Muscle of leg (tissue), 11 donors: ENCODE data around the gene CCDC92B. TPM values are rescaled to one million over a fixed set of nuclear protein-coding genes. Genes with fewer than 3 reads are reported as not detected.

Experiments
- DNase-seq: peaks from one replicate; pipeline ENCODE4 v3.0.0; 2013
- H3K27ac ChIP-seq: one replicate; pipeline ENCODE4 v1.5.1; 2013; ENCODE audit warnings: mild to moderate bottlenecking, low read length, control low read depth
- H3K27me3 ChIP-seq: one replicate; pipeline ENCODE4 v1.6.1; 2013; ENCODE audit warnings: low read length; ENCODE audit not compliant: control insufficient read depth, insufficient read depth
- H3K36me3 ChIP-seq: one replicate; pipeline ENCODE4 v1.6.1; 2013; ENCODE audit warnings: low read length; ENCODE audit not compliant: control insufficient read depth, insufficient read depth
- H3K4me1 ChIP-seq: one replicate; pipeline ENCODE4 v1.6.1; 2013; ENCODE audit warnings: low read length; ENCODE audit not compliant: control insufficient read depth, insufficient read depth
- H3K4me3 ChIP-seq: one replicate; pipeline ENCODE4 v1.5.1; 2013; ENCODE audit warnings: low read length, control low read depth
- H3K9me3 ChIP-seq: replicated peaks from 2 replicates; pipeline ENCODE4 v1.6.1; 2013; ENCODE audit warnings: low read depth, low read length; ENCODE audit not compliant: control insufficient read depth
- WGBS: methylation state at CpG from one replicate; pipeline ENCODE4 v1.1.5; 2013; ENCODE audit warnings: missing lambda C conversion rate; ENCODE audit not compliant: insufficient coverage; 5-methylcytosine and 5-hydroxymethylcytosine counted together
- polyA plus RNA-seq, 8 donors: library from polyadenylated mRNA; unstranded; fragments of 120-200 nt; gene quantifications; one replicate each; pipeline versions ENCODE4 v1.2.1 to v1.2.3, GENCODE V29; 2013; ENCODE audit warnings: inconsistent platforms in 1 of 8, low replicate concordance in 1 of 8; ENCODE audit not compliant: insufficient read length in 8 of 8, insufficient read depth in 1 of 8
- total RNA-seq: library from RNA; stranded (reverse); fragments of 120-200 nt; gene quantifications from one replicate; pipeline ENCODE4 v1.2.4, GENCODE V29; 2013

Gene CCDC92B
- total and polyA plus RNA-seq, 9 donors = 0.08 to 0.25 (median 0.13) TPM

DNA sequence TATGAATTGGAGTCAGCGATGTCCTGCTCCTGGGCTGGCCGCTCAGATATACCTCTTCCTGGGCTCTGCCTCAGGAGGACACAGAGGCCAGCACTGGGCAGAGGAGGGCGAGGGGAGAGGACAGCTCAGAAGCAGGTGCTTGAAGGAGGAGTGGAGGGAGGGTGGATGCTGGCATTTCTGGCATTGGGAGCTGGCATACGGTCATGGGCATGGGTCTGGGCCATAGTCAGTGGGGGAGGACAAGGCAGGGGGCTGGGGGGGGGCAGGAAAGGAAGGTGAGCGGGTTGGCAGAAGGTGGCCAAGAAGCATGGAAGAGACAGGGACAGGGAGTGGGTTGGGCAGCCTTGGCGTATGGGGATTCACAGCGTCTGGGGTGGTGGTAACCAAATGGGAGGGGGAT lies 30.1 kb upstream of the CCDC92B start:
- Histone ChIP-seq H3K9me3 (no peaks in the 10 kb centered on the region), H3K27ac (no peak overlapping the region), H3K4me1 (peaks cover 5% of the 10 kb centered on the region), H3K27me3 (peaks cover 35% of the 10 kb centered on the region), H3K4me3 (no peak overlapping the region), H3K36me3 (no peaks in the 10 kb centered on the region)
- DNase-seq = no peak
- 76% methylated on average over 6 of the region's 7 CpGs for WGBS

DNA sequence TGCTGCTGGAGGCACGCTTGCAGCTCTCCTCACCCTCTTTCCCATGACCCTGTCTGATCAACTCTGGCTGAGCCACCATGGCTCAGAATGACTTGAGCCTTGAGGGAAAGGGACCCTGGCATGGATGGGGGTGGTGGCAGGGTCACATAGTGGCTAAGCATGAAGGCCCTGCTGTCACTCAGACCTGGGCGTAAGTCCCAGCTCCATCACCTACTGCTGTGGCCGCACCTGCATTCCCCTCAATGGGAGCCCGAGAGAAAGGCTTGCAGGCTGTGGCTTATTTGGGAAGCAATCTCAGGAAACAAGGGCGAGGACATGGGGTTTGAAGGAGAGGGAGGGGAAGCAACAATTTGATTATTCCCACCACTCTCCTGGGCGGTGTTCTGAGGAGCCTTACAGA lies 29.0 kb upstream of the CCDC92B start:
- no peak for DNase-seq
- Histone ChIP-seq H3K27ac (no peak overlapping the region), H3K36me3 (no peaks in the 10 kb centered on the region), H3K27me3 (peaks cover 42% of the 10 kb centered on the region), H3K4me3 (no peak overlapping the region), H3K4me1 (peaks cover 5% of the 10 kb centered on the region), H3K9me3 (no peaks in the 10 kb centered on the region)
- WGBS = no CpG with 5 or more reads among the region's 6 CpGs

DNA sequence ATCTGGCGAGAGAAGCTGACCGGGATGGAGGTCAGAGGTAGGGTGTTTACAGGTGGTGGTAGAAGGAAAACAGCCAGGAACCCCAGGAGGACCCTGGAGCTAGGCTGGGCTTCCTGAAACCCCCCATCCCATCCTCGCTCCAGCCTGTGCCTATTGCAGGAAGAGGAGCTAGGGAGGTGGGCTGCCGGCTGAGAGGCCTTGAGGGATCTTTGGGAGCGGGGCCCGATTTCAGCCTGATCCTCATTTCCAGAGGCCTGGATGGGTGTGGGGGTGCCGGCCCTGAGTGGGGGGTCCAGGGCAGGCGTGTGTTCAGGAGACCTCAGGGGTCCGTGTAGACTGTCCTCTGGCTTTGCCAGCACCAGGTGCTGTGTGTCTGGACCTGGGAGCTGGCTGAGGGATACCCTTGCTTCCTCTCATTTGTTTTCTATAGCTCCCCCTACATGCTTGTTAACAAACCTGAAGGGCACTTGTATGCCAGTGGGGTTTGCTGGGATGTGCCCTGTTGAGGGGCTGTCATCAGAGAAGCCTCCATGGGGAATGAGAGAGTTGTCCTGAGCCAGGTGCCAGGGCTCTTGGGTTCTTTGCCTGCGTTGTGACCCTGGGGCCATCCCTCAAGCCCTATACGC lies 27.9 kb upstream of the CCDC92B start:
- 20% methylated on average over 3 of the region's 11 CpGs for WGBS
- Histone ChIP-seq H3K4me1 (peaks cover 5% of the 10 kb centered on the region), H3K36me3 (no peaks in the 10 kb centered on the region), H3K4me3 (no peak overlapping the region), H3K27me3 (peaks cover 43% of the 10 kb centered on the region), H3K9me3 (no peaks in the 10 kb centered on the region), H3K27ac (no peak overlapping the region)
- no peak for DNase-seq

DNA sequence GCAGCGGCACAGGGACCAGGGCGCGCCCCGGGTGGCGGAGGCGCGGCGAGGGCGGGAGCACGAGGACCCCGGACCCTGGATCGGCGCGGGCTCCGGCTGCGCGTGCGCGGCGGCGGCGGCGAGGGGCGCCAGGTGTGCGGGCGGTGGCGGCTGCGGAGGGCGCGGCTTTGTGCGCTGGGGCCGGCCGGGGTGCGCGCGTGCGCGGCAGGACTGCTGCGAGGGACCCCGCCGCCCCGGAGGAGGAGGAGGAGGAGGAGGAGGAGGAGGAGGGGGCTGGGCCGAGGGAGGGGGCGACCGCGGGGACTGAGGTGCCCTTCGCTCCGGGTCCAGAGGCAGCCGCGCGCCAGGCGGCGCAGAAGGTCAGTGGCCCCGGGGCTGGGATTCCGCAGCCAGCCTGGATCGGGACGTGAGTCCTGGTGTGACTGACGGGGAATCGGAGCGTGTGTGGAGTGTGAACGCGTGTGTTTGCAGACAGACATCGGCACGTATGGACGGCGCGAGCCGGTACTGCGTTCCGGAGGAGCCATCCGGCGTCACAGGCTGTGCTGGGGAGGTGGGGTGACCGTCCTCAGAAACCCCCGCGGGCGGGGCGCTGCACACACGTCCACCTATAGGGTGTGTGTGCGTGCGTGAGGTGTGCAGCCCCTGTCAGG lies 27.3 kb upstream of the CCDC92B start:
- Histone ChIP-seq H3K27me3 (peaks cover 44% of the 10 kb centered on the region), H3K27ac (no peak overlapping the region), H3K36me3 (no peaks in the 10 kb centered on the region), H3K4me1 (peaks cover 5% of the 10 kb centered on the region), H3K4me3 (no peak overlapping the region), H3K9me3 (no peaks in the 10 kb centered on the region)
- DNase-seq = no peak
- 1% methylated on average over 55 of the region's 80 CpGs for WGBS

DNA sequence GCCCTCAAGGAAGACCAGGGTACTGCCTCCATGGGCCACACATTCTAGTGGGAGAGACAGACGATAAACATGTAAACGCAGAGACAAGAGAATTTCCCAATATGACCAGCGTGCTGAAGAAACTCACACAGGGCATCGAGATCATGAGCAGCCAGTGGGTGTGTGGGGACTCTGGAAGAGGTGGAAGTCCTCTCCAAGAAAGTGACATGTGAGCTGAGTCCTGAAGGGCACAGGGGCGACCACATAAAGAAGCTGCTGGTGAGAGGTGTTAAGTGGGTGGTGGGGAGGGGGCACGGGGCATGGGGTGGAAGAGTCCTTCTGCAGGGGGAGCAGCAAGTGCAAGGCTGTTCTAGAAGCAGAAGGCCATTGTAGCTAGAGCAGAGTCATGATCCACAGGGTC lies 25.8 kb upstream of the CCDC92B start:
- no peaks in the 10 kb centered on the region for H3K9me3 ChIP-seq
- DNase-seq = no peak
- no peak overlapping the region for H3K27ac ChIP-seq
- no peaks in the 10 kb centered on the region for H3K36me3 ChIP-seq
- WGBS = 72% methylated on average over 5 of the region's 6 CpGs
- no peak overlapping the region for H3K4me3 ChIP-seq
- H3K27me3 ChIP-seq = peaks cover 46% of the 10 kb centered on the region
- H3K4me1 ChIP-seq = peaks cover 5% of the 10 kb centered on the region

DNA sequence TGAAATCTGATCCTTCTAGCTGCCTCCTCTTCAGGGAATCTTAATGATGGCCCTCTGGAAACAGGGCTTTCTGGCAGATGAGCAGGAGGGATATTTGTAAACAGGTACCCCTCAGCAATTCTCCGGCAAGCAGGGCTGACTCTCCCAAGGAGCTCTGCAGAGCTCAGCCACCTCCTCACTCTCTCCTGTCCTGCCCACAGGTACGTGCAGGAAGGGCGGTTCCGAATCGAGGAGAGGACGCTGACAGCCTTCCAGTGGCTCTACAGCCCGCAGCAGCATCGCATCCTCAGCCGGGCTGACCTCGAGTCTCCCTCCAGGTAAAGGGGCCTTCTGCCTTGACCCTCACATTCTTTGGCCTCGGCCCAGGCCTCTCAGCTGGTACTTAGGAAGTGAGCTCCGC lies 20.7 kb upstream of the CCDC92B start:
- DNase-seq = no peak
- Histone ChIP-seq H3K9me3 (no peaks in the 10 kb centered on the region), H3K4me3 (no peak overlapping the region), H3K27ac (no peak overlapping the region), H3K4me1 (no peaks in the 10 kb centered on the region), H3K36me3 (no peaks in the 10 kb centered on the region), H3K27me3 (peaks cover 18% of the 10 kb centered on the region)
- 51% methylated on average over 11 of the region's 12 CpGs for WGBS

DNA sequence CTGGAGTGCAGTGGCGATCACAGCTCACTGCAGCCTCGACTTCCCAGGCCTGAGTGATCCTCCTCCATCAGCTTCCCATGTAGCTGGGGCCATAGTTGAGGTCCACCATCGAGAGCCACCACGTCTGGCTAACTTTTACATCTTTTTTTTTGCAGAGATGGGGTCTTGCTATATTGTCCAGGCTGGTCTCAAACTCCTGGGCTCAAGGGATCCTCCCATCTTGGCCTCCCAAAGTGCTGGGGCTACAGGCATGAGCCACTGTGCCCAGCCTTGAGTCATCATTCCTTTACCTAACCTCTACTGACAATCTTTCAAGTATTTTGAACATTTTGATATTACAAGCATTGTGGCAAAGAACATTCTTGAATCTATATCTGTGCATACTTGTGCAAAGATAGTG lies 9.4 kb upstream of the CCDC92B start:
- 79% methylated on average over 3 of the region's 4 CpGs for WGBS
- H3K27ac ChIP-seq = no peak overlapping the region
- peaks cover 7% of the 10 kb centered on the region for H3K4me1 ChIP-seq
- no peaks in the 10 kb centered on the region for H3K36me3 ChIP-seq
- H3K4me3 ChIP-seq = no peak overlapping the region
- no peaks in the 10 kb centered on the region for H3K9me3 ChIP-seq
- H3K27me3 ChIP-seq = peaks cover 46% of the 10 kb centered on the region
- DNase-seq = no peak

DNA sequence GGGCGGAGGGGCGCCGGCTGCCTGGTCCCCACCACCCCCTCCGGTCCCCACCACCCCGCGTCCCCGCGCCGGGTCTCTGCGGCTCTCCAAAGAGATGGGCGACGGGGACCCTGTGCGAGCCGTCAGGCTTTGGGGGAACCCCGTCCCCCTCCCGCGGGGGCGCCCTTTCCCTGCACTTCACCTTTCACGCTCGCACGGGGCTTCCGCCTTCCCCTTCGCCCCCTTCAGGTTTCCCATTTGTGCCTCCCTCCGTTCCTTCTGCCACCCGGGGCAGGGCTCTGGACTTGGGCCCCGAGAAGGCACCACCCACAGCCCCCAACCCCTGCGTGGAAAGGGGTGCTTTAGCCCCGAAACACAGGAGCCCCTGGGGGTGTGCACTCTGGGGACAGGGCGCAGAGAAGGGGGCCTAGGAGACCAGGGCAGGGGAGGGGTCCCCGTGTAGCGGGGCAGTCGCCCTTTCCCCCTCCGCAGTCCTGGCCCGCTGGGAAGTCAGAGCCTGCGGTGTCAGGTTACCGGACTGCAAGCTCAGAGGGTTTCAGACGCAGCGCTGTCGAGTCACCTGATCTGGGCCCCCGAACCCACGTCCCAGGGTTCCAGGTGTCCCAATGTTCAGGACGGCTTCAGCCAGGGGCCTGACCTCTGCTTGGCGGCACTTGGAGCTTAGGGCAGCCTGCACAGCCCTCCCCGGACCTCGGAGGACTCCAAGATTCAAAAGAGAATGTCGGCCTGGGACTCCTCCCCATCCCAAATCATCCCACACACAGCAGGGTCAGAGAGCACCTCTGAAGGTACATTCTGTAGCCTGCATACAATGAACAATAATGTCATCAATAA lies 6.7 kb upstream of the CCDC92B start:
- Histone ChIP-seq H3K36me3 (no peaks in the 10 kb centered on the region), H3K4me3 (no peak overlapping the region), H3K27me3 (peaks cover 62% of the 10 kb centered on the region), H3K9me3 (no peaks in the 10 kb centered on the region), H3K27ac (no peak overlapping the region), H3K4me1 (peaks cover 7% of the 10 kb centered on the region)
- no peak for DNase-seq
- under 1% methylated on average over 40 of the region's 46 CpGs for WGBS

DNA sequence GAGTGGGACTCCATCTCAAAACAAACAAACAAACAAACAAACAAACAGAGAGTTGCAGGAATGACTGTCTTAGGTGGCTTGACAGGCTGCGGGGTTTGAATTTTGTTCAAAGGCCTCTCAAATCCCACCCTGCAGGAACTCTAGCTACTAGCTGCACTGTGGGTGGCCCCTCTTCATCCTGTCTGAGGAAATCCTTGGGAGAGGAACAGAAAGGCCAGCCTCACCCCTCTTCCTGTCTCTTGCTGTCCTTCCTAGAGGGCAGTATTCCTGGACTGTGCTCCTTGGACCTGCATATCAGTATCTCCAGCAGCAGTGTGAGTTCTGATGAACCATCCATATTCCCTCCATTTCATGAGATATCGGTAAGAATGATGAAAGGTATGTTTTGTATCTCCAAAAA lies 2.0 kb upstream of the CCDC92B start:
- H3K9me3 ChIP-seq = no peaks in the 10 kb centered on the region
- 60% methylated on average over 1 of the region's 2 CpGs for WGBS
- peaks cover 73% of the 10 kb centered on the region for H3K27me3 ChIP-seq
- H3K4me1 ChIP-seq = peaks cover 7% of the 10 kb centered on the region
- no peak for DNase-seq
- H3K4me3 ChIP-seq = no peak overlapping the region
- no peak overlapping the region for H3K27ac ChIP-seq
- no peaks in the 10 kb centered on the region for H3K36me3 ChIP-seq

DNA sequence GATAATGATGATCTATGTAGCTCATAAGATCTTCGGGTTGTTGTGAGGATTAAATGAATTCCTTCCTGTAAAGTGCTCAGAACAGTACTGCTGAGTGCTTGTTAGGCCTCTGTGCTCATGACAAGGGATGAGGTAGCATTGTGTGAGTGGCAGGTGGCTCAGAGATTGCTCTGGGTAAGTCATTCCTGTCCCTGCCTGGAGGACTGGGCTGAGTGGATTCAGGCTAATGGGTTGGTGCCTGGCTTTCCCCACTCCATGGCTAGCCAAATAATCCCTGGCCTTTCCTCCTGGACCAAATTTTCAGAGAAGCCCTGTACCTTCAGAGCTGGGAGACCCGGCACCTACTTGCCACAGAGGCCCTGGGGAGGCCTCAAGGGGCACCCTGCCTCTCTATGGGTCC lies 1.3 kb upstream of the CCDC92B start:
- Histone ChIP-seq H3K4me1 (peaks cover 5% of the 10 kb centered on the region), H3K27me3 (peaks cover 66% of the 10 kb centered on the region), H3K27ac (no peak overlapping the region), H3K4me3 (no peak overlapping the region), H3K9me3 (no peaks in the 10 kb centered on the region), H3K36me3 (no peaks in the 10 kb centered on the region)
- no peak for DNase-seq
- 73% methylated on average over 2 of the region's 2 CpGs for WGBS
